ENCODE measurements around the gene OSBPL10.

The OSBPL10 gene

DNA sequence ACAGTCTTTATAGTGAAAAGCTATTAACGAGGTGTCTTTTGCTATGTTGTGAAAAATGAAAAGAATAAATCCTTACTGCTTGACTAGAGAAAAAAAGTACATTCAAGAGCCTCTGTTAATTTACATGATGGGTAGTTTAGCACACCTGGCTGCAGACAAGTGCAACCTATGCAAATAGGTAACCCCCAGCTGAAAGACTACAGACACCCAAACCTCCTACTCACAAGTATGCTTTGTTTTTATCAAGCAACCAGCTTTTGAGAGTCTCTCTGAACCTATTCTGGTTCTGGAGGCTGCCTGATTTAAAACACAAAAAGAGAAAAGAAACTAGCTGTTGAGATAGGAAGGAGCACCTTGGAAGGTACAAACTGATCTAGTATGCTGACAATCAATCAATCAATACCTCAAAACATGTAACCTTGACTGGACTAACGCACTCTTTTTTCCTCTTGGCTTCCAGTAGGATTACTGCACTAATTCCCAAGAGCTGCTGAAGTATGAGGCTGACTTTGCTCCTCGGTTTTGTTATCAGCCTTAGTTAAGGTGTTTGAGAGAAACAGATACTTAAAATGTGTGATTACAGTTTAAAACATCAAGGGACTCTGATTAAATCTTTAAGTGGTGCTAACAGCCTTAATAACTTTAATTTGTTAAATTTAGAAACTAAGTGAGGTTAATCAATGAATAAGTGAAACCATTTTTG is 63.6 kb downstream of the OSBPL10 start:
- DNase-seq (ENCODE audit: extremely low spot score) = no peak
- no peak for TF ChIP-seq HDGF (IDR thresholded peaks at IDR 0.05; ENCODE audit: borderline replicate concordance)
- no peak for TF ChIP-seq LEF1 (IDR thresholded peaks at IDR 0.05; ENCODE audit: borderline replicate concordance)
- TF ChIP-seq BHLHE40 (IDR thresholded peaks at IDR 0.05; ENCODE audit: borderline replicate concordance) = no peak
- TF ChIP-seq, protein P1, sequence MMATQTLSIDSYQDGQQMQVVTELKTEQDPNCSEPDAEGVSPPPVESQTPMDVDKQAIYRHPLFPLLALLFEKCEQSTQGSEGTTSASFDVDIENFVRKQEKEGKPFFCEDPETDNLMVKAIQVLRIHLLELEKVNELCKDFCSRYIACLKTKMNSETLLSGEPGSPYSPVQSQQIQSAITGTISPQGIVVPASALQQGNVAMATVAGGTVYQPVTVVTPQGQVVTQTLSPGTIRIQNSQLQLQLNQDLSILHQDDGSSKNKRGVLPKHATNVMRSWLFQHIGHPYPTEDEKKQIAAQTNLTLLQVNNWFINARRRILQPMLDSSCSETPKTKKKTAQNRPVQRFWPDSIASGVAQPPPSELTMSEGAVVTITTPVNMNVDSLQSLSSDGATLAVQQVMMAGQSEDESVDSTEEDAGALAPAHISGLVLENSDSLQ (IDR thresholded peaks at IDR 0.05) = no peak
- no peak for TF ChIP-seq TARDBP (IDR thresholded peaks at IDR 0.05)
- no peak for TF ChIP-seq SP1 (IDR thresholded peaks at IDR 0.05)
- no peak for TF ChIP-seq FOXA1 (IDR thresholded peaks at IDR 0.05)
- no peak for TF ChIP-seq SUZ12 (IDR thresholded peaks at IDR 0.05)
- TF ChIP-seq FOXM1 (IDR thresholded peaks at IDR 0.05; ENCODE audit: borderline replicate concordance) = no peak
- TF ChIP-seq ELF4 (IDR thresholded peaks at IDR 0.05) = no peak
- no peak for TF ChIP-seq L3MBTL2 (conservative IDR thresholded peaks at IDR 0.05)
- TF ChIP-seq NFRKB (IDR thresholded peaks at IDR 0.05) = no peak
- no peak for TF ChIP-seq CTBP1 (IDR thresholded peaks at IDR 0.05; ENCODE audit: borderline replicate concordance)
- TF ChIP-seq ZNF384 (IDR thresholded peaks at IDR 0.05) = no peak
- POLR2A ChIA-PET = no interaction called here
- CTCF ChIA-PET = no interaction called here

DNA sequence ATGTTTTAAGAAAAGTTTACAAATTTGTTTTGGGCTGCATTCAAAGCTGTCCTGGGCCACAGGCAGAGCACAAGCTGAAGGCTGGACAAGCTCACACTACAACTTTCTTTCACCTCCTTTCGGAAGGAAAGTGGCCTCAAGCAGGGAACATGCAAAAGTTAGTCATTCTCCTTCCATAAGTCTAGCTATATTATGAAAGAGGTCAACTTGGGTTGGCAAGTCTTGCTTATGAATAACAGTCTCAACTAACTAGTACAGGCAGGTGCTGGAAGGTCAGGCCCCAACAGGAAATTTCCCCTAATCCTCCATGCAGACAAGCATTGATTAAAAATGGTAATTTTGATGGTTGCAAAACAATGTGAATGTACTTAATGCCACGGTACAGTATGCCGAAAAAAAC is 69.4 kb downstream of the OSBPL10 start:
- DNase-seq (ENCODE audit: extremely low spot score) = no peak
- POLR2A ChIA-PET = no interaction called here
- CTCF ChIA-PET = no interaction called here
- TF ChIP-seq BHLHE40 (IDR thresholded peaks at IDR 0.05; ENCODE audit: borderline replicate concordance) (no peak), FOXK2 (IDR thresholded peaks at IDR 0.05) (no peak), SUZ12 (IDR thresholded peaks at IDR 0.05) (no peak), ZNF384 (IDR thresholded peaks at IDR 0.05) (no peak), HDGF (IDR thresholded peaks at IDR 0.05; ENCODE audit: borderline replicate concordance) (no peak), ELF4 (IDR thresholded peaks at IDR 0.05) (no peak), LEF1 (IDR thresholded peaks at IDR 0.05; ENCODE audit: borderline replicate concordance) (no peak), CTBP1 (IDR thresholded peaks at IDR 0.05; ENCODE audit: borderline replicate concordance) (no peak), FOXM1 (IDR thresholded peaks at IDR 0.05; ENCODE audit: borderline replicate concordance) (no peak), FOXA1 (IDR thresholded peaks at IDR 0.05) (no peak), SP1 (IDR thresholded peaks at IDR 0.05) (no peak), L3MBTL2 (conservative IDR thresholded peaks at IDR 0.05) (no peak)
- TF ChIP-seq, protein P1 (IDR thresholded peaks at IDR 0.05) = no peak

- POLR2A ChIA-PET = no interaction called here
- DNase-seq (ENCODE audit: extremely low spot score) = no peak
- no peak for TF ChIP-seq FOXK2 (IDR thresholded peaks at IDR 0.05)
- no peak for TF ChIP-seq ELF4 (IDR thresholded peaks at IDR 0.05)
- TF ChIP-seq ARNT (IDR thresholded peaks at IDR 0.05) = no peak
- TF ChIP-seq SUZ12 (IDR thresholded peaks at IDR 0.05) = no peak
- no peak for TF ChIP-seq L3MBTL2 (conservative IDR thresholded peaks at IDR 0.05)
- CTCF ChIA-PET = no interaction called here
Observed at GRCh38 chr3:31911124-31911523, 69.9 kb downstream of the OSBPL10 start.

- TF ChIP-seq L3MBTL2 (conservative IDR thresholded peaks at IDR 0.05) = no peak
- TF ChIP-seq CTBP1 (IDR thresholded peaks at IDR 0.05; ENCODE audit: borderline replicate concordance) = no peak
- no peak for TF ChIP-seq FOXA1 (IDR thresholded peaks at IDR 0.05)
- TF ChIP-seq LEF1 (IDR thresholded peaks at IDR 0.05; ENCODE audit: borderline replicate concordance) = no peak
- TF ChIP-seq HDGF (IDR thresholded peaks at IDR 0.05; ENCODE audit: borderline replicate concordance) = no peak
- no peak for TF ChIP-seq FOXM1 (IDR thresholded peaks at IDR 0.05; ENCODE audit: borderline replicate concordance)
- ChIA-PET CTCF (no interaction called here), POLR2A (no interaction called here)
- DNase-seq (ENCODE audit: extremely low spot score) = no peak
Observed at GRCh38 chr3:31909455-31909854, 71.6 kb downstream of the OSBPL10 start.

GRCh38 chr3:31908391-31909097 is 72.5 kb downstream of the OSBPL10 start:
- TF ChIP-seq FOXK2 (IDR thresholded peaks at IDR 0.05) (no peak), ELF4 (IDR thresholded peaks at IDR 0.05) (no peak), ZNF384 (IDR thresholded peaks at IDR 0.05) (no peak), CTBP1 (IDR thresholded peaks at IDR 0.05; ENCODE audit: borderline replicate concordance) (no peak), SP1 (IDR thresholded peaks at IDR 0.05) (no peak), HDGF (IDR thresholded peaks at IDR 0.05; ENCODE audit: borderline replicate concordance) (no peak), SUZ12 (IDR thresholded peaks at IDR 0.05) (no peak), TARDBP (IDR thresholded peaks at IDR 0.05) (no peak), ARNT (IDR thresholded peaks at IDR 0.05) (no peak), FOXA1 (IDR thresholded peaks at IDR 0.05) (no peak), BHLHE40 (IDR thresholded peaks at IDR 0.05; ENCODE audit: borderline replicate concordance) (no peak), NFRKB (IDR thresholded peaks at IDR 0.05) (no peak), LEF1 (IDR thresholded peaks at IDR 0.05; ENCODE audit: borderline replicate concordance) (no peak)
- TF ChIP-seq, protein P1 (IDR thresholded peaks at IDR 0.05) = no peak
- ChIA-PET CTCF (interaction anchor here (0.6 kb wide), 1 partner anchor 556 kb away, joined by 4 read pairs; no protein-coding TSS in a partner anchor), POLR2A (no interaction called here)
- DNase-seq (ENCODE audit: extremely low spot score) = no peak

DNA sequence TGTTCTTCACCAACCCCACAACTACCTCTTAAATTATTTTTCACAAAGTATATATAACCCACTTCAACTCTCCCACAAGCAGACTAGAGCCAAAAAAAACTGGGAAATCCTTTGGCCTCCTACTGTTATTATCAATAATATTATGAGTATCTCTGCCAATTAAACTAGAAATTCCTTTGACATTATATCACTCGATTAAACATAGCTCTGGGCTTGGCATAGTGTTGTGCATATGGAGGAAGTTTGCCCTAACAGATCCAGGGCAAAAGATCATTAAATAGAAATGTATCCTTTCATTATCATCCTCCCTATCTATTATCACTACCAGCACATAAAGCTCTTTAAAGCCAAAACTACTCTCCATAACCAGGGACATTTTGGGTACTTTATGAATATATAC is 74.9 kb downstream of the OSBPL10 start:
- ChIA-PET CTCF (interaction anchor here (0.7 kb wide), 1 partner anchor 187 kb away, joined by 3 read pairs; no protein-coding TSS in a partner anchor), POLR2A (no interaction called here)
- TF ChIP-seq FOXM1 (IDR thresholded peaks at IDR 0.05; ENCODE audit: borderline replicate concordance) (no peak), L3MBTL2 (conservative IDR thresholded peaks at IDR 0.05) (no peak), SP1 (IDR thresholded peaks at IDR 0.05) (no peak), ARNT (IDR thresholded peaks at IDR 0.05) (no peak), LEF1 (IDR thresholded peaks at IDR 0.05; ENCODE audit: borderline replicate concordance) (no peak), CTBP1 (IDR thresholded peaks at IDR 0.05; ENCODE audit: borderline replicate concordance) (no peak), FOXA1 (IDR thresholded peaks at IDR 0.05) (no peak), SUZ12 (IDR thresholded peaks at IDR 0.05) (no peak), HDGF (IDR thresholded peaks at IDR 0.05; ENCODE audit: borderline replicate concordance) (no peak), ELF4 (IDR thresholded peaks at IDR 0.05) (no peak), ZNF384 (IDR thresholded peaks at IDR 0.05) (no peak), FOXK2 (IDR thresholded peaks at IDR 0.05) (no peak), BHLHE40 (IDR thresholded peaks at IDR 0.05; ENCODE audit: borderline replicate concordance) (no peak), TARDBP (IDR thresholded peaks at IDR 0.05) (no peak)
- TF ChIP-seq, protein P1 (IDR thresholded peaks at IDR 0.05) = no peak
- DNase-seq (ENCODE audit: extremely low spot score) = no peak

Data from HEK293T (cell line).